GM18517 (cell line): ENCODE measurements around the gene SF3B4.

ENCODE experiments used
- ATAC-seq: cut with Tn5 transposase; IDR thresholded peaks from one replicate; pipeline ENCODE4 v1.9.1; 2021; ENCODE audit warnings: mild to moderate bottlenecking, moderate library complexity; ENCODE audit not compliant: unreplicated experiment

The SF3B4 gene

DNA sequence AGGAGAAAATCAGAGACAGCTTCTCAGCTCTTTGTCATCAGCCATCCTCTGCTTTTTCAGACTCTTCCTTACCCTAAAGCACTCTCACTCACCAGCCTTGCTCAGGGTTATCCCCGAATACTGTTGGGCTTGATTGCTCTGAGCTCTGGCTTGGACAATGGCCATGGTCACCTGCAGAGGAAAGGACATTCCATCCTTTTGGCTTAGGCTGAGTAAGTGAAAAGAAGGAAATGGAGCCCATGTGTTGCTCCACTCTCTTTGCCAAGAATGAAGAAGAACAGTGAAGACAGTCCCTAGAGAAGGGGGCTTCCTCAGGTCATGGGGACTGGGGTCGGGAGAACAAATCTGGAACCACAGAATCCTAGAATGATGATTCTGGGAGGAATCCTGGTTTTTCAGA is 6.8 kb upstream of the SF3B4 start:
- ATAC-seq: no peak

DNA sequence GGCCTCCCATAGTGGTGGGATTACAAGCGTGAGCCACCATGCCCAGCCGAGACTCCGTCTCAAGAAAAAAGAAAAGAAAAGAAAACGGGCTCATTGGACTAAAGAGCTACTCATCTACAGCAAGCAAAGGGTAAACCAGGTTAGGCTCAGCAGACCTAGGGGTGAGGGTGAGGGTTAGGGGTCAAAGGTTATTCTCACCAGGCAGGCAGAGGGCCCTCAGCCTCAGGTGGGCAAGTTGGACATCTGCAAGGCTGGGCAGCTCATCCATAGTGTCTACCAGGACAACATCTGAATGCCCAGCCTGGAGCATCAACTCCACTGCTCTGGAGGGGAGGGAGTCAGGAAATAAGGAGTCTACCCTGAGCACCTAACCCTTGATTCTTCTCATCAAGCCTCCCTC is 5.6 kb upstream of the SF3B4 start:
- ATAC-seq: no peak

DNA sequence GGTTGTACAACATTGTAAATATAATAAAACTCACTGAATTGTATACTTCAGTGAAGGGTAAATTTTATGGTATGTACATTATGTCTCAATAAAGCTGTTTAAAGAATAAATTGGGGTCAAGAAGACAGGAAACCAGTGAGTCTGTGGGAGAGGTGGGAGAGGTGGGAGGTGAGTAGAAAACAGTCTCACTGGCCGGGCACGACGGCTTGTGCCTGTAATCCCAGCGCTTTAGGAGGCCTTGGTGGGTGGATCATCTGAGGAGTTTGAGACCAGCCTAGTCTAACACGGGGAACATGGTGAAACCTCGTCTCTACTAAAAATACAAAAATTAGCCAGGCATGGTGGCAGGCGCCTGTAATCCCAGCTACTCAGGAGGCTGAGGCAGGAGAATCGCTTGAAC is 4.9 kb upstream of the SF3B4 start:
- ATAC-seq: no peak

DNA sequence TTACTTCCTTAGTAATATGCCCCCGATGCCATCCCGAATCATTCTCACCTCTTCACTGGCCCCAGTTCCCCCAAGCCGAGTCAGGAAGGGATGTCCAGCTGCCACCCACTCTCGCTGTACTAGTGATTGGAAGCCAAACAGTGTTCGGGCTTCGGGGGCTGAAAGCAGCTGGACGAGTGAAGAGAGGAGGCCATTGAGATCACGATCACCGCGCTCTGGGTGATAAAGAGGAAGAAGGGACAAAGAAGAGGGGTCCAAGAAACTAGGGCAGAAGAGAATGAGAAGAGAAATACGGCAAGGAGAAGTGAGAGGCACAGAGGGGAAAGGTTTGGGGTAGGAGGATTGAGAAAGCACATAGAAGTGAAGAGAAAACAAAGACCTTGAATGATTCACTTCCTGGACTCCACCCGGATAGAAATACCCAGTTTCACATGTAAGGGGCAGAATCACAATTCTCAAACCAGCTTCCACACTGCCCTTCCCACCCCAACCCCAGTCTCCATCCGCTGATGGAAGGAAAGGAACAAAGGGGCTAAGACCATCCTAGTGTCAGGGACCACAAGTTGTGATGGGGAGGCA is 3.7 kb upstream of the SF3B4 start:
- ATAC-seq: no peak

DNA sequence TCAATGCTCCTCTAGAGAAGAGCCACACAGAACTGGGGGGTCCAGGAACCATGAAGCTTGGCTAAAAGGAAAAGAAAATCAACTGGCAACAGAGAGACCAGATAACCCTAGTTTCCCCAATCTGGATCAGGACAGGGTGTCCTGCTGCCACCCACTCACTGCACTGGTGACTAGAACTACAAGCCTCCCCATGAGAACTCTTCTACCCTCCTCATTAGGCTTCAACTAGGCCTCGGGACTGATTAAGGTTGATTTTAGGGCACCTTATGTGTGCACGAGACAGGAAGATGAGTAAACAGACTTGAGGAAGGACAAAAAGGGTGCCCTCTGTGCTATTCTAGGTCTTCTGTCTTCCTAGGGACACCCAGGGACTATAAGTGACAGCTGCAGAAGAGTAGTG is 2.3 kb upstream of the SF3B4 start:
- no peak for ATAC-seq

DNA sequence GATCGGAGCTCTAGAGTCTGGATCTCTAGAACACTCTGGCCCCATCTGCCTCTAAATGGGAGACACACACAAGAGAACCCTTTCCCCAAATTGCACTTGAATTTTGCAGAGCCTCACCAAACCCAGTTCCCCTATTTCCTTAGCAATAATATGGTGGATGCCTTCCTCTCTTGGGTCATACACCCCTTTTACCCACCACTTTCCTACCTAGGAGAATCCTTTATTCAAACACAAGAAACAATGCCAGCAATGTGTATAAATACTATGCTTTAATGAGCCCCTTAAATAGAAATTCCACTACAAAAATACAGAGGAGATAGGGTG is 760 bp upstream of the SF3B4 start:
- no peak for ATAC-seq

DNA sequence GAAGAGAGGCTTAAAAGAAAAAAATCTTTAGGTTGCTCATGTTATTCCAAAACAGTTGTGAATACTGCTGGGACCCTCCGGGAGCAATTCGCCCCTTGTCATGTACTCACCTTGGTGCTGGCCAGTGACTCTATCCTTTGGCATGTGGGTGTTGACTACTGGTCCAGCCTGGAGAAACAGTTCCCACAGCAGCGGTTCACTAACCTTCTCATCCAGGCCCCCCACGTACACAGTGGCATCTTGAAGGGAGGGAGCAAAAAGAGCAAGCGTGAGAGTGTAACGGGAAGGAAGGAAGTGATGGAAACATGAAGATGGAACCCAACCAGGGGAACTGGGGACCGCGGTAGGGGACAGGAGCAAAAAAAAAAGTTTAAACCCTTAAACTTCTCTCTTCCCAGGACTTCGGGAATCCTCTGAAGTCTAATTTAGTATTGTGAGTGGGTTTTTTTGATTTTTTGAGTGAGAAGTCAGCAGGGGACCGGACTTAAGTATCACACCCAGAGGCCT is 494 bp downstream of the SF3B4 start:
- no peak for ATAC-seq

DNA sequence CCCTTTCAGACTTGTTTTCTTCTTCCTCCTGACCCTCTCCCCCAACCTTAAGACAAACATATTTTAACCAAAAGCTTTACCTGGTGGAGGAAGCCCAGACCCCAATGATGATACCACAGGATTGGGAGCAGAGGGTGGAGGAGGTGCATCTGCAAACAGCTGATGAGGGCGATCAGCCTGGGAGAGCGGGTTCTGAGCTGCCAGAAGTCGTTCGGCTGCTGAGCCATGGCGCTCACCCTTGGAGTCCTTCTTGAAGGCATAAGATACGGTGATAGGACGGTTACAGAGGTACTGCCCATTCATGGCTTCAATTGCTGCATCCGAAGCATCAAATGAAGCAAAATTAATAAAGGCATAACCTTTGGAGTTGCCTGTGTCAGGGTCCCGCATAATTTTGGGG is 1.3 kb downstream of the SF3B4 start:
- ATAC-seq: no peak

DNA sequence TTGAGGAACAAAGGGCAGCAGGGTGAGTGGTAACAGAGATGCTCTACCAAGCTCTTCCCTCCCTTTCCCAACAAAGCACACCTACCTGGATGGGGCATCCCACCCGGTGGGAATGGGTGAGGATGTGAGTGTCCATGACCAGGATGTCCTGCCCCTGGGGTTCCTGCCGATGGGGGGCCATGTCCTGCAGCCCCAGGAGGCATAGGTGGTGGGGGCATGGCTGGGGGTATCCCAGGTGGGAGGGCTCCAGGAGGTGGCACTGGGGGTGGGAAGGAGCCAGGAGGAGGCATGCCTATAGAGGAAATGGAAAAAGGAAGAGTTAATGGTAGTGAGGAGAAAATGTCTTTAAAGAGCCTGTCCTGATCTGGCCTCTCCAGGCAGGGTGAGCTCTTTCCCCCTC is 1.9 kb downstream of the SF3B4 start:
- no peak for ATAC-seq

DNA sequence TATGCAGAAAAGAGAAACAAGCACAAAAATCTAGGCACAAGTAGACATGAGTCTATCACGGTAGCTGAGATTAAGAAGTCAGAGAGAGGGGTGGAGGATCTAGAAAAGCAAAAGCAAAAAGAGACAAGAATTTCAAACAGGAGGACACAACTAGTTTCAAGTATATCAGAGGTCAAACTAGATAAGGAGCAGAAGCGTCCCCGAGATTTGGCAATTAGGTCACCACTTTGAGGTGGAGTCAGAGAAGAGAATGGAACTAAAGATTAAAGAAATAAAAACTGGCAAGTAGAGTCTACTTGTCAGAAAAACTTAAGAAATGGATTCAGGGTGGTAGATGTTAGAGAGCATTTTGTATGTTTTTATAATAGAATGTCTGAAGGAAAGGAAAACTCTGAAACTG is 2.3 kb downstream of the SF3B4 start:
- ATAC-seq: no peak

DNA sequence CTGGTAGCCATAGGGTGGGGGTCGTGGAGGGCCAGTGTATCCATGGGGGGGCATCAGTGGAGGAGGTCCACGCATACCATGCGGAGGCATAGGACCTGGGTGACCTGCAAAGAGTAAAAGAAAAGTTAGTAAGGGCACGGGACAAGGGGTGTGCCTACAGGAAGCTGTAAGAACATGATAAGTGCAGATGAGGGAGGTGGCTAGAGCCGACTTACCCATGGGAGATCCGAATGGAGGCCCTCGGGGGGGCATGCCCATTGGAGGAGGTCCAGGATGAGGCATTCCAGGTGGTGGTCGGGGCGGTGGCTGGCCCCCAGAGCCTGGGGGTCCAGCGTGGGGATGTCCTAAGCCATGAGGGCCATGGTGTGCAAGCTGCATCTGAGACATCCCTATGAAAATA is 4.0 kb downstream of the SF3B4 start:
- no peak for ATAC-seq

DNA sequence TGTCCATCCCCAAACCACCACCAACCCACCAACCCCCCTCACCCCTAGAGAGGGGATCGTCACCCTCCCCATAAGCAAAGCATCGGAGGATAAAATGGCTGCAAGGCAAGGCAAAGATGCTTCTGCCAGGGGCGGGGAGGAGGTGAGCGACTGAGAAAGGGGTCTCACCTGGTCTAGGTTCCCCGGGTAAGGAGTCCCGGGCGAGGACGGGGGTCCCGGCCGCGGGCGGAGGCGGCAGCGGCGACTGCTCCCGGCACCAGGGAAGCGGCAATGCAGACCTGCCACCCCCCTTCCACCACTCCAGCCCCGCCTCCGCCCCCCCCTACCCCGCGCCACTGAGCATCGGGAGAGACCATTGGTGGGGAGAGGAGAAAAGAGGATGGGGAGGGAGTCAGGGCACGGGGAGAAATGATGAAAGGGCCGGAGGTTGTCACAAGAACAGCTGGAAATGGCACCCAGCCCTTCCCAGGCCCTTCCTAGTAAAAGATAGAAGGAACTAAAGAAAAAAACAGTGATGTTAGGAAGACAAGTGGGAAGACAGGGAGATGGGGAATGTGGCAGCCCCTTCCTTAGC is 9.9 kb downstream of the SF3B4 start, which contains the start of gene SV2A:
Gene SV2A, minus strand, starts transcription at position 274 of the 574 bp plus-strand sequence. CDS start 4,004 bp downstream, outside the sequence.
- no peak for ATAC-seq

DNA sequence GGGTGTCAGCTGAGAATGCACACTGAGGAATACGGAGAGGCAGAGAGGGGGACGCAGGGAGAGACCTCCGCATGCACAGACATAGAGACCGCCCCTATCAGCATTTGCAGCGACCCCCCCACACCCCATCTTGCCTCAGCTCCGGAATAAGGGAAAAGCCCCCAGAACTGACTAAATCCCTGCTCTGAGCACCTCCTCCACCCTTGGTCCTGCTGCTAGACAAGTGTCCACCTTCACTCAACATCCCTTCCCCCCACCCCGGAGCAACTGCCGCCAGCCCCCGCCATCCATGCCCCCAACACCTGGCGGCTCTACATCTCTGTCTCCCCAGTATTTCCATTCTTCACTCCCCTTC is 10.7 kb downstream of the SF3B4 start:
- no peak for ATAC-seq

DNA sequence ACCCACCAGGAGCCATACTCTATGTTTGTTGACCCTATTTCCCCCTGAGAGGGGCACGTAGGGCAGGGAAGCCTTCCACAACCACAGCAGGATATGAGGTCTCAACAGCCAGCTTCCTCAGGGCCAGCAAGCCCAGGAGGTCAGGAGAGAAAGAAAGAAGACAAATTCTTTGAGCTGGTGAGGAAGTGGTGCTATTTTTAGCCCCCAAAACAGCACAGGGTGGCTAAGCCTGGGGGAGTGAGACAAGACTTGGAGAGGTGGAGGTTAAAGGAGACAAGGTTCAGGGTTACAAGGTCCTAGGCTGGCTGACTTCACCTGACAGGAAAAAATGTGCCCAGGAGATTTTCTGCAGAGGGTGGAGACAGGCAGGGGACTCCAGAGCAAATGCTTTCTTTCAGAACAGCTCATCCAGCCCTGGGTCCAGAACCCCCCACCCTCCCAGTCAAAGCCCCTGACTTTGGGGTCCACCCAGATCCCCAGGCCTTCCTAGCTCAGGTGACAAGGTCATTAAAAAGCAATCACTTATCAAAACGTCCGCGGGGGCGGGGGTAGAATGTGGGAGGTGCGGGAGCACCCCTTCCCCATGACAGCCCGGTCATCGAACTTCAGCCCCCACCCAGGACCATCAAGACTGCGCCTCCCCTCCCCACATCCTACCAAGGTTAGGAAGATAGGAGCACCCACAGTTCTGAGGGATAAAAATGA is 11.3 kb downstream of the SF3B4 start:
- no peak for ATAC-seq

DNA sequence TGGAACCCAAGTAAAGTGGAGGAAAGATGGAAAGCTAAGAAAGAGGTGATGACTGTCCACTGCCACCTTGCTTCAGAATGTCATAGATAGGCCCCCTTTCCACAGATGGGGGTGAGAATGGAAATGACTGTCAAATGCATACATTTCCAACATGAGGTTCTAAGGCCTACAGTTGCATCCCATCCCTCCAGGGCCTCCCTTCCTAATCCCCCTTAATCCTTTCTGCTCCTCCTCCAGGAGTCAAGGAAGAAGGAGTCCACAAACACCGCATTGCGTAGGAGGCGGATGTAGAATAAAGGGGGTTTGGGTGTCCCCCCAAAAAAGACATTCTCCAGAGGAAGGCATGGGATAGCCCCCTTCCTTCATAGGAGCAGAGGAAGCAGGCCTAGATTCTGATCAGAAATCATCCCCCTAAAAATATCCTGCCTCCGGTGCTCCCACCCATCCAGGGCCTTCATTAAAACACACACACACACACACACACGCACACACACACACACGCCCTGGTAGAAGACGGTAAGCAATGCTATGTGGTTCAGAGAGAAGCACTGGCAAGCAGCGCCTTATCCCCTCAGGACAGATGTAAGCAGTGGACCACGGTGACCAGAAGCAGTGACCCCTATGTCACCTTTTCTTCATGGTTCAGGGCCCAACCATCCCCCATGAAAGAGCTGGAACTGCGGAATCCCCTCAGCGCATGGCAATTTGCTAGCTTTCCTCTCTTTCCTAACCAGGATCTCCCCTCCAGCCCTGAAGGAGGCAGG is 12.0 kb downstream of the SF3B4 start:
- no peak for ATAC-seq

DNA sequence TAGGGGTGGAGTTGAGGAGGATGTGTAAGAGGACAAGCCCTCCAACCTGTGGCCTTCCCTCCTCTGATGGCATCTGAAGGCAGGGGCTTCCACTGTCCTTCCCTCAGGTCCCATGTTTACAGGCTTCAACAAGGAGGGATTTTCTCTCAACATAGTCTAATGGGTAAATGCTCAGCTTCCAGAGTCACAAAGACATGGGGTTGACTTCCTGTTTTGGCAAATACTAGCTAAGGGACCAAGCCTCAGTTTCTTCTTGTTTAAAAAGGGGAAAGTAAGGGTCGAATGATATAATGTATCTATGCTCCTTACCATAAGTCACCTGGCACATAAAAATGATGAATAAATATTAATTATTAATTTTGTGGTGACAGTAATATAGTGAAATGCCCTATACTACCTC is 13.1 kb downstream of the SF3B4 start:
- ATAC-seq: no peak

DNA sequence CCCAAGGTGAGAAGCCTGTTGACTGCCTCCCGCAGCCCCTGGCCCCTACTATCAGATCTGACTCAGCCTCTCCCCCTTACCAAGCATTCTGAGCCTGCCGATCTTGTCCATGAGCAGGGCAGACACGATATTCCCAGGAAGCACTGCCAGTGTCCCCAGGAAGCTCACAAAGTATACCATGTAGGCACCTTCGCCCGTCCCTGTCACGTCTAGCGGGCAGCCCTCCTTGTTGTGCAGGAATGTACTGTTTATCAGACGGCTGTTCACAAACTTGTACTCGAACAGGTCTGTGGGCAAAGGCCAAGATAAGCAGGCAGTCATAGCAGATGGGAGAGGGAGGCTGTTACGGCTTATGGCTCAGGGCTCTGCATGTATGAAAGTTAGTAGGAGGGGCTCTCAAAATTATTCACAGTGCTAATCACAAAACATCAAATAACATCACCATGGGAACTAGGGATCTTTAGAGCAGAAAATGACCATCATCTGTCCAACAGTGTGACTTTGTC is 21.0 kb downstream of the SF3B4 start:
- ATAC-seq: no peak

DNA sequence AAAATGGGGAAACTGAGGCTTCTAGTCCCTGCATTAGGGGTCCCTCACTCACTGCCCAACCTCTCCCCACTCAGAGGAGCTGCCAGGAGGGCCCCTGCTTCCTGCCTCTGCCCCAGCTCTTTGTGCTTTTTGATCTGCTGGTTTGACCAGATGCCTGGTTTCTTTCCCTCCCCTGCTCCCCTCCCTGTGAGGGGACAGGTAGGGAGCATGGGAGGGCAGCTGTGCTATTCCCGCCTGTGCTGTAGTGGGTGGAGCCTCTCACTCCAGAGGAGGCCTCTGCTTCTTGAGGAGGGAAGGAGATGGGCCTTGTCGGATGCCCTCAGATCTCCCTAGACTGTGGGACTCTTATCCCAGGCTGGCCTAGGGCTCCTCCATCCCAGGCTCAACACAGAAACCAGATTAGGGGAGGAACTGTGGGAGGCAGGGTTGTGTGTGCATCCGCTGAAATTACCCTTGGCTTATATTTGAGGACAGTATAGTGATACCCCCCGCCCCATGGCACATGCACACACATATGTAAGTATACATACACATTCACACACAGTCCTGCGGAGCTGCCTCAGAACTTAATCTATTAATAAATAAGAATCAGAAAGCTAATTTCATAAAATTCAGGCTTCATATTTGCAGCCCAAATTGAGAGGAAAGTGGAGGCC is 23.6 kb downstream of the SF3B4 start:
- no peak for ATAC-seq

DNA sequence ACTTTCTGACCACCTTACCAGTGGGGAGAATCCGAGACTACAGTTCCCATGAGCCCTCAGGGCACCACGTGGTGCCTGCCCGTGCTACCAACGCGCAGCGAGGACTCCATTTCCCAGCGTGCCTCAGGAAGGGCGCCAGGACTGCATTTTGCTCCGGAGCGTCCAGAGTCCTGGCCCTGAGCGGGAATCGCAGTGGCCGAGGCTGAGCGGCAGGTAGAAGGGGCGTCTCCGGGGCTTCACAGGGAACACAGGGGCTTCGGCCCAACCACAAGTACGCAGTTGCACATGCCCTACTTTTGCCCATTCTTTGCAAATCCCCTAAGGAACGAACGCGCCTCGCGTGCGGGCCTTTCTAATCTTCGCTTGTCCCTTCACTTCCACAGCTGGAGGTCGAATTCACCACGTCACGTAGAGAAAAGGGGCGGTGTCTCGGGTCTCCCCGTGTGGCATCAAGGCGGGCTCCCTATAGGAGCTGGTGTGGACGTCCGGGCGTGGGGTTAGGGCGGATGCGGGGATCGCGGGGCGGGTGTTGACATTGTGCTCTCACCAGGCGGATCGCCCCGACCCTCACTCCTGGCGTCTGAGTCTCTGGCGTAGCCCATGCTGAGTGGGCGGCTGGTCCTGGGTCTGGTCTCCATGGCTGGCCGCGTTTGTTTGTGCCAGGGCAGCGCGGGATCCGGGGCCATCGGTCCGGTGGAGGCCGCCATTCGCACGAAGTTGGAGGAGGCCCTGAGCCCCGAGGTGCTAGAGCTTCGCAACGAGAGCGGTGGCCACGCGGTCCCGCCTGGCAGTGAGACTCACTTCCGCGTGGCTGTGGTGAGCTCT is 27.9 kb downstream of the SF3B4 start, which contains the start of gene BOLA1:
Gene BOLA1, plus strand, starts transcription at position 109 of the 825 bp plus-strand sequence. Its CDS starts 492 bp downstream, at position 601.
- ATAC-seq: peak; percentile 85

DNA sequence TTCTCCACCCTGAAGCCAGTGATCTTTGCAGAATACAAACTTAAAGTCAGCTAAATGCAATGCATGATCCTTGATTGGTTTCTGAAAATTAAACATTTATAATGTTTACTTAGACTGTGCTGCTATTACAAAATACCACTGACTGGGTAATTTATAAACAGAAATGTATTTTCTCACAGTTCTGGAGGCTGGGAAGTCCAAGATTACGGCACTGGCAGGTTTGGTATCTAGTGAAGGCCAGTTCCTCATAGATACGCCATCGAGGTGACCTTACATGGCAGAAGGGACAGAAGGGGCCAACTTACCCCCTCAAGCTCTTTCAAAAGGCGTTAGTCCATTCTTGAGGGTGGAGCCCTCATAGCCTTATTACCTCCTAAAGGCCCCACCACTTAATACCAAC is 31.0 kb downstream of the SF3B4 start:
- no peak for ATAC-seq
